ENCODE measurements around the gene DPF3.

DPF3 gene

GRCh38 chr14:72830786-72831594 is 62.9 kb downstream of the DPF3 start:
- Mint-ChIP-seq H3K27me3 (peaks cover 31% of the 10 kb centered on the region), H3K27ac (no peak overlapping the region)
- intact Hi-C loops (cut with micrococcal nuclease): no loop called here

DNA sequence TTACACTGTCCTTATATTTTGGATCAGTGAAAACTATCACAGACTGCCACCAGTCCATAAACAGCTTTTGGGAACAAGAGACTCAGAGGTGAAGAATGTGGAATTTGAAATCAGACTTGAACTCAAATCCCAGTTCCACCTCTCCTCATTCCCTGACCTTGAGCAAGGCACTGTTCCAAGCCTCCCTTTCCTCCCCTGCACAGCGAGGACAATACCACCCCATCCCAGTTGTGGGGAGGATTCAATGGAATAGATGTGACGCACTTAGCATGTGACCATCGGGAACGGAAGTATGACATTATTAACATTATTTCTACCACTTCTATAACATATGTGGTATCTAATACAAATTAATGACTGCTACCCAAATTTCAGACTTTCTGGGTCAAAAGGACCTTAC is 63.5 kb downstream of the DPF3 start:
- H3K4me3 Mint-ChIP-seq: no peak overlapping the region
- no peaks in the 10 kb centered on the region for H3K9me3 Mint-ChIP-seq
- peaks cover 35% of the 10 kb centered on the region for H3K27me3 Mint-ChIP-seq
- H3K27ac Mint-ChIP-seq: no peak overlapping the region
- no peaks in the 10 kb centered on the region for H3K36me3 Mint-ChIP-seq (ENCODE audit: low read depth)
- no peaks in the 10 kb centered on the region for H3K4me1 Mint-ChIP-seq (ENCODE audit: low read depth)
- intact Hi-C loops (cut with micrococcal nuclease): no loop called here

More at GRCh38 chr14:72830786-72831594, 62.9 kb downstream of the DPF3 start:
- Mint-ChIP-seq H3K9me3 (no peaks in the 10 kb centered on the region), H3K36me3 (ENCODE audit: low read depth) (no peaks in the 10 kb centered on the region), H3K4me1 (ENCODE audit: low read depth) (no peaks in the 10 kb centered on the region), H3K4me3 (no peak overlapping the region)

- Mint-ChIP-seq H3K27ac (no peak overlapping the region), H3K9me3 (no peaks in the 10 kb centered on the region), H3K27me3 (peaks cover 42% of the 10 kb centered on the region), H3K36me3 (ENCODE audit: low read depth) (no peaks in the 10 kb centered on the region), H3K4me3 (no peak overlapping the region), H3K4me1 (ENCODE audit: low read depth) (no peaks in the 10 kb centered on the region)
- intact Hi-C loops (cut with micrococcal nuclease): no loop called here
Measured at GRCh38 chr14:72828604-72829003, 65.3 kb downstream of the DPF3 start.

DNA sequence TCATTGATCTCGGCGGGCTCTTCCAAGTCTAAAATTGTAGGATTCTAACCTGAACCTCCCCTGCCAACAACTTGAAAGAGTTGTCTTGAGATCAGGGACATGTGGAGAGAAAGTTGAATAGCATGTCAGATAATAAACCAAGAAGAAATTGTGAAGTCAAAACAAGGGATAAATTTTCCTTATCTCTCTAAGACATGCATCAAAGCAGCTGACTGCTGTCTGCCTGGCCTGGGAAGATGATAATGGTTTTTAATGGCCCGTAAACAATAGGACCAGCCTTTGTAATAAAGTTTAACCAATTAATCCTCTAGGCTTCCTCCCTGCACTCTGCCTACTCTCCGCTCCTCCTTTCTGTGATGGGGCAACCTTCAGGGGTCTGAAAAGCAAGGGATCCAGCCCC is 67.9 kb downstream of the DPF3 start:
- H3K4me3 Mint-ChIP-seq: no peak overlapping the region
- H3K4me1 Mint-ChIP-seq (ENCODE audit: low read depth): no peaks in the 10 kb centered on the region
- H3K36me3 Mint-ChIP-seq (ENCODE audit: low read depth): no peaks in the 10 kb centered on the region
- H3K27me3 Mint-ChIP-seq: peaks cover 34% of the 10 kb centered on the region
- intact Hi-C loops (cut with micrococcal nuclease): no loop called here
- H3K27ac Mint-ChIP-seq: no peak overlapping the region
- no peaks in the 10 kb centered on the region for H3K9me3 Mint-ChIP-seq

- intact Hi-C loops (cut with micrococcal nuclease): no loop called here
- H3K4me1 Mint-ChIP-seq (ENCODE audit: low read depth): no peaks in the 10 kb centered on the region
- no peak overlapping the region for H3K27ac Mint-ChIP-seq
- peaks cover 29% of the 10 kb centered on the region for H3K27me3 Mint-ChIP-seq
- no peaks in the 10 kb centered on the region for H3K9me3 Mint-ChIP-seq
- H3K36me3 Mint-ChIP-seq (ENCODE audit: low read depth): no peaks in the 10 kb centered on the region
- H3K4me3 Mint-ChIP-seq: no peak overlapping the region
Measured at GRCh38 chr14:72825486-72825885, 68.4 kb downstream of the DPF3 start.

DNA sequence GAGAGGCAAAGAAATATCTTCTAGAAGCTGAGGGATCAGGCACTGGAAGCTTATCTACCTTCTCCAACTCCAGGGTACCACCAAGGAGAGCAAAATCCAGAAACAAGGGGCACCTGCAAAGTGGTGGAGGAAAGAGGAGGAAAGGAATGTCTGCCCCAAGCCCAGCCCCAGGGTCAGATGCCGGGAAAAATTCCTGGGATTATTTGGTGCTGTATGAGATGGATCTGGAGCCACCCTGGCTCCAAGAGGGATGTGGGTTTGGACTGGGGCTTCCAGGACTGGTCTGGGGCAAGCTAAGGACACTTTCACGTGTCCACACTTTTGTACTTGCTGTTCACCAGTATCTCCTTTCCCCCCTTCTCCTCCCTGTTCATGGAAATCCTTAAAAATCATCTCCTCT is 69.8 kb downstream of the DPF3 start:
- Mint-ChIP-seq H3K9me3 (peaks cover 4% of the 10 kb centered on the region), H3K27ac (no peak overlapping the region), H3K36me3 (ENCODE audit: low read depth) (no peaks in the 10 kb centered on the region), H3K4me3 (no peak overlapping the region), H3K4me1 (ENCODE audit: low read depth) (no peaks in the 10 kb centered on the region), H3K27me3 (peaks cover 23% of the 10 kb centered on the region)
- intact Hi-C loops (cut with micrococcal nuclease): no loop called here

DNA sequence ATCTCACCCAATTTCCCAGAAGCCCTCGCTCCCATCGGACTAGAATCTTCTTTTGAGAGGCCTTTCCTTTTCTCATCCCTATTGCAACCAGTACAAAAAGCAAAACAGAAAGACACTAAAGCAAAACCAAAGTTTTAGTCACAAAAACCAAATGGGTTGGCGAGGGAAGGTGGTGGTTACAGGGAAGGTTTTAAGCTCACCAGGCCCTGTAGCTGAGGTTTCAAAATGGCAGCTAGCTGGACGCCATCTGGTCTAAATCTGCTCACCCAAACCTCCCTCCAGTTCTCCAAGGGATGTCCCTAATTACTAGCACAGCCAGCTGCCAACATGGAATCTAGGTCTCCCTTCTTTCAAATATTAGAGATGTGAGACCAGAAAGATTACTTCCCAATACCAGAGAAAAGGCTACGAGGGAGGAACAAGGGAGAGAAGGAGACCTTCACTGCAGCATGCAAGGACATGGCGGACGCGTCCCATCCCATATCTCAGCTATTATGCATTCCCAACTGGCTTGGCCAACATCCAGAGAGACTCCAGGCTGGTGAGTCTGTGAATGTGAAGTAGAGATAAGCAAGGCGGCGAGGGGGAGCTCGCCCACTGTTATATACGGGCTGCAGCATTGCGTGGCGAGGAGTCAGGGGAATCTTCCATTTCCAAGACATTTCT is 70.8 kb downstream of the DPF3 start:
- Mint-ChIP-seq H3K27ac (no peak overlapping the region), H3K36me3 (ENCODE audit: low read depth) (no peaks in the 10 kb centered on the region), H3K9me3 (peaks cover 8% of the 10 kb centered on the region), H3K4me3 (no peak overlapping the region), H3K4me1 (ENCODE audit: low read depth) (no peaks in the 10 kb centered on the region), H3K27me3 (peaks cover 18% of the 10 kb centered on the region)
- intact Hi-C loops (cut with micrococcal nuclease): no loop called here

DNA sequence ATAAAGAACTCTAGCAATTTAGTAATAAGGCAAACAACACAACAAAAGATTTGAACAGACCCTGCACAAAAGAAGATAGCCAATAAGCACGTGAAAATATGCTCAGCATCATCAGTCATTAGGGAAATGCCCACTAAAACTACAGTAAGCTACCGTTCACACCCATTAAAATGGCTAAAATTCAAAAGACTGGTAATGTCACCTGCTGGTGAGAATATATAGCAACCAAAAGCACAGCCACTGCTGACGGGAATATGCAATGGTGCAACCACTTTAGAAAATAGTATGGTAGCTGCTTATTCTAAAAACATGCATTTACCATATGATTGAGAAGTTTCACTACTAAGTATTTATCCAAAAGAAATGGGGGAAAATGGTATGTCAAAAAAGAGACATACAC is 74.9 kb downstream of the DPF3 start:
- no peak overlapping the region for H3K4me3 Mint-ChIP-seq
- intact Hi-C loops (cut with micrococcal nuclease): no loop called here
- H3K36me3 Mint-ChIP-seq (ENCODE audit: low read depth): no peaks in the 10 kb centered on the region
- H3K27ac Mint-ChIP-seq: no peak overlapping the region
- H3K4me1 Mint-ChIP-seq (ENCODE audit: low read depth): no peaks in the 10 kb centered on the region
- peaks cover 8% of the 10 kb centered on the region for H3K9me3 Mint-ChIP-seq
- H3K27me3 Mint-ChIP-seq: peaks cover 3% of the 10 kb centered on the region

GRCh38 chr14:72816287-72816686 is 77.6 kb downstream of the DPF3 start:
- no peak overlapping the region for H3K27ac Mint-ChIP-seq
- intact Hi-C loops (cut with micrococcal nuclease): no loop called here

GRCh38 chr14:72815430-72815829 is 78.5 kb downstream of the DPF3 start:
- H3K36me3 Mint-ChIP-seq (ENCODE audit: low read depth): no peaks in the 10 kb centered on the region

More at GRCh38 chr14:72816287-72816686, 77.6 kb downstream of the DPF3 start:
- Mint-ChIP-seq H3K4me3 (no peak overlapping the region), H3K4me1 (ENCODE audit: low read depth) (no peaks in the 10 kb centered on the region), H3K36me3 (ENCODE audit: low read depth) (no peaks in the 10 kb centered on the region), H3K27me3 (no peaks in the 10 kb centered on the region), H3K9me3 (peaks cover 8% of the 10 kb centered on the region)

DNA sequence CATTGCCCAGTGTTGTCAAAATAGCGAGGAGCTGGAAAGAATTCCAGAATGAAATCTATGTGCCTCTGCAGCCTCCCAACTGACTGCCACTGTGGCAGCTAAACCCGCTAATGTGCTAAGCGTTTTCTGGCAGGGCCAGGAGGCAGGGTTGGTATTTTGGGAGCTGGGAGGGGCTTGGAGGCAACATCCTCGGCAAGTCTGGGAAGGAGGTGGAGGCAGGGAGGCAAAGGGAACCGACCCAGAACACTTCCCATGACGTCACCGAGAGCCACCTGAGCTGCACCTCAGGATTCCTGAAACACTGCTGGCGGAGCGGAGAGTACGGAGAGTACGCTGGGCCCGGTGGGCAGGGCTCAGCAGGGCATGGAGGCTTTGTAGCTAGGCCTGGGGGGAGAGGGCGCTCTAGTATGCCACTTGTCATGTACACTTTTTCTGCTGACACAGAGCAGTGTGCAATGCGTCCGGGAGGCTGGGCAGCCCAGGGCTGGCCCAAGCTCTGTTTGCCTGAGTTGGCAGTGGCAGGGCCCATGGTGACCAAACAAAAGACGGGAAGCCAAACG is 81.5 kb downstream of the DPF3 start:
- H3K4me3 Mint-ChIP-seq: no peak overlapping the region
- H3K4me1 Mint-ChIP-seq (ENCODE audit: low read depth): no peaks in the 10 kb centered on the region
- no peak overlapping the region for H3K27ac Mint-ChIP-seq
- H3K9me3 Mint-ChIP-seq: no peaks in the 10 kb centered on the region
- no peaks in the 10 kb centered on the region for H3K27me3 Mint-ChIP-seq
- no peaks in the 10 kb centered on the region for H3K36me3 Mint-ChIP-seq (ENCODE audit: low read depth)
- intact Hi-C loops (cut with micrococcal nuclease): no loop called here

More at GRCh38 chr14:72815430-72815829, 78.5 kb downstream of the DPF3 start:
- no peaks in the 10 kb centered on the region for H3K4me1 Mint-ChIP-seq (ENCODE audit: low read depth)
- H3K9me3 Mint-ChIP-seq: peaks cover 8% of the 10 kb centered on the region
- intact Hi-C loops (cut with micrococcal nuclease): no loop called here
- no peak overlapping the region for H3K4me3 Mint-ChIP-seq
- H3K27me3 Mint-ChIP-seq: no peaks in the 10 kb centered on the region
- H3K27ac Mint-ChIP-seq: no peak overlapping the region

DNA sequence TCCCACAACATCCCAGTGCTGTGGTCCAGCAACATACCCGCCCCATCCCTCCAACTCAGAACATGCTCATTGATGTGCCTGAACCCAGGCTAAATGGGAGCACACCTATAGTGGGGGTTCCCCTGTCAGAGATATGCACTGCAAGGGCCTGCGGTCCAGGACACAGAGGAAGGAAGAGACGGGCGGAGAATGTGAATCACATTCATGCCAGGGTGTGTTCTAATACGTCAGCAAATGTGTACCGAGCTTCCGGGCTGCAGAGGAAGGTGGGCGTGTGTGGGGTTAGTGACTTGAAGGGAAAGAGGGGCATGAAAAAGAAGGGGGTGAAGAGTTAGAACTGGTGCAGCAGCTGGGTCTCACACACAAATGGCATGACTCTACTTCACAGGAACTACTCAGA is 83.7 kb downstream of the DPF3 start:
- intact Hi-C loops (cut with micrococcal nuclease): no loop called here
- Mint-ChIP-seq H3K4me3 (no peak overlapping the region), H3K27me3 (no peaks in the 10 kb centered on the region), H3K9me3 (no peaks in the 10 kb centered on the region), H3K4me1 (ENCODE audit: low read depth) (no peaks in the 10 kb centered on the region), H3K36me3 (ENCODE audit: low read depth) (no peaks in the 10 kb centered on the region), H3K27ac (no peak overlapping the region)

DNA sequence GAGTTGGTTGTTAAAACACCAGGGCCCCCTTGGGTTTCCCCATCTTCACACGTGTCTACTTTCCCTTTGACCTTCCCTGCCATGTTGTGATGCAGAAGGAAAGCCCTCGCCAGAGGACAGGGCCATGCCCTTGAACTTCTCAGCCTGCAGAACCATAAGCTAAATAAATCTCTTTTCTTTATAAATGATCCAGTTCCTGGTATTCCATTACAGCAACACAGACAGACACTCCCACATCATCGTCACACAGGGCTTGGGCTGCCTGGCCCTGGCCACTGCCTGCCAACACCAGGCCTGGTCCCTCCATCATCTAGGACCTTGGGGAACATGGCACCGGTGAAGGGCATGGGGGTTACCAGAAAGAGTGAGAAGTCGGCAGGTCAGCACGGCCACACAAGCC is 84.8 kb downstream of the DPF3 start:
- no peak overlapping the region for H3K27ac Mint-ChIP-seq
- intact Hi-C loops (cut with micrococcal nuclease): no loop called here

GRCh38 chr14:72808564-72808963 is 85.3 kb downstream of the DPF3 start:
- intact Hi-C loops (cut with micrococcal nuclease): no loop called here
- H3K9me3 Mint-ChIP-seq: no peaks in the 10 kb centered on the region
- no peaks in the 10 kb centered on the region for H3K27me3 Mint-ChIP-seq
- H3K27ac Mint-ChIP-seq: no peak overlapping the region
- no peak overlapping the region for H3K4me3 Mint-ChIP-seq
- no peaks in the 10 kb centered on the region for H3K36me3 Mint-ChIP-seq (ENCODE audit: low read depth)
- no peaks in the 10 kb centered on the region for H3K4me1 Mint-ChIP-seq (ENCODE audit: low read depth)

More for the DNA sequence above, 84.8 kb downstream of the DPF3 start:
- no peaks in the 10 kb centered on the region for H3K27me3 Mint-ChIP-seq
- no peaks in the 10 kb centered on the region for H3K36me3 Mint-ChIP-seq (ENCODE audit: low read depth)
- no peaks in the 10 kb centered on the region for H3K4me1 Mint-ChIP-seq (ENCODE audit: low read depth)
- no peaks in the 10 kb centered on the region for H3K9me3 Mint-ChIP-seq
- H3K4me3 Mint-ChIP-seq: no peak overlapping the region

All from dendritic cell treated with granulocyte-macrophage colony-stimulating factor and Interleukin-4, amounts not matched to agents 40 ng/mL and 50 ng/mL, for 4 days (primary cell).